ENCODE data around the gene WWOX.

WWOX gene

DNA sequence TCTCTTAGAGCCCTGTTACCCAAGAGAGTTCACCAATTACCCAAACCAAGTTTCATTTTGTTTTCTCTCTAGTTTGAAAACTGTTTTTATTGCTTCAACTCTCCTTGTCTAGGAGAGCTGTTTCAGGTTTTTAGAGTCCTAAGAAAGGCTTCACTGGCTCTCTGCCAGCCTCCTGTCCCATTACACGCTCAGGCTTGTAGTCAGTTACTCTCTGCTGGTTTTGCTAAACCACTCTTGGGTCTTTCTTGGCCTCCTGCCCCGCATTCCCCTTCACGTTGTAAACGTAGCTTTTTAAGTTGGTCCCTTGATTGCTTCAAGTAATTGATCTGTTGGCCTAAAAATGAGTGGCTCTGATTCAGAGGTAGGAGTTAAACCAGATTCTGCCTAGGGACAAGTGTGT is 972.0 kb downstream of the WWOX start:
- no peak for DNase-seq

- DNase-seq, result no peak
These were observed 973.1 kb downstream of the WWOX start for GRCh38 chr16:79072517-79072916.

DNA sequence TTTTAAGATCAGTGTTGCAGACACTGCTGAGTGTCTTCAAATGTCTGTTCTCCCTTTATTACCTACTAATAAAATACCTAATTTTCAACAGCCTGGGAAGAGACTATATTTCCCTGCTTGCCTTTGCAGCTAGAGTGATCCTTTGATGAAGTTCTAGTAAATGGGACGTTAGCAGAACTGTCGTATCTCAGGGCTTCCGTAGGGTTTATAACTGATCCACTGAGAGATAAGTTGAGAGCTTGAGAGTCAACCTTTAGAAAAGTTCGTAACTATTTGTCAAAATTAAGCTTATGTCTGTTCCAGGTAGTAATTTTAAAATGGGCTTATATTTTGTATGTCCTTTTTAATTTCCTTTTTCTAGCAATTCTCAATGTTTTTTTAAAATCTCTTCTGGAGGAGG is 974.1 kb downstream of the WWOX start:
- DNase-seq, result no peak

DNA sequence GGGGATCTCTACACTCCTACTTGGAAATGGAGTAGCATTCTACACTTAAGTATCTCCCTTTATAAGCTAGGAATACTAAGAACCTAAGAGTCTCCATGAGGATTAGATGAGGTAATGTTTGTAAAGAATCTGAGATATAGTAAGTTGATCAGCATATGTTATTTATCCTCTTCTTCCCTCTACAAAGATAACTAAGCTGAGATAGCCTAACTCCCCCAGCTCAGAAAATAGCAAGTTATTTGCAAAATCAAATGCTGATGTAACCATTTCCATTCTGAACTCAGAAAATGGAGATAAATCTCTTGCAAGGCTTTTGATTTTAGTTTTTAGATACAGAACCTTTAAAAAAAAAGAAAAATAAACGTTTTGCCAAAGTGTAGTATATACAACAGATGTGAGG is 975.1 kb downstream of the WWOX start:
- DNase-seq, result no peak

- no peak for DNase-seq
These were observed 975.5 kb downstream of the WWOX start for GRCh38 chr16:79074951-79075350.

DNA sequence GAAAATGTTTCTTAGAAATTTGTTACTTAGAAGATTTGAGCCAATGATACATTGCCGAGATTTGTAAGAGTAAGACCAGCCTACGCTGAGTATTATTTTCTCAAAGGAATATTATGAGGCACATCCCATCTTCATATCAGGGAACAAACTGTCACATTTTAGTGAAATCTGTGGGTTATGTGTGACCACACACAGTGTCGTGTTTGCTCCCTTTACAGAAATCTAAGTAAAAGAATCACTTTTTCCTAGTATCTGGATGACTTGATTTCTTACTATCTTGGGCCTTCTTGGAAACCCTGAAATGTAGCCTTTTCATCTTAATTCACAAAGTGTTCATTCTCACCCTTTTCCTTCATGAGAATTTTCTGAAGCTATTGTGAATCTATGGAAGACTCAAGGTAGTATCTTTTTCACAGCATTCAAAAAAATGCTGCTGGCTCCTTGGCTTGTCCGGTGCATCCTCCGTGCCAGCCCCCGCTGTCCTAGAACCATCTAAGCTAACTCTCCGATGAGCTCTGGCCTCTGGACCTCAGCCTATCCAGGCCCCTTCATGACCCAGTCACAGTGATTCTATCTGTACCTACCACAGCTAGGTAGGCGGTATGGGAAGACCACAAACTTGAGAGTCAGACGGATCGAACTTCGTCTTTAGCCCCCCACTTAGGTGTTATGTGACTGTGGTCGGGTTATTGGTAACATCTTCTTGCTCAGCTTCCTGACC is 976.8 kb downstream of the WWOX start:
- no peak for DNase-seq

DNA sequence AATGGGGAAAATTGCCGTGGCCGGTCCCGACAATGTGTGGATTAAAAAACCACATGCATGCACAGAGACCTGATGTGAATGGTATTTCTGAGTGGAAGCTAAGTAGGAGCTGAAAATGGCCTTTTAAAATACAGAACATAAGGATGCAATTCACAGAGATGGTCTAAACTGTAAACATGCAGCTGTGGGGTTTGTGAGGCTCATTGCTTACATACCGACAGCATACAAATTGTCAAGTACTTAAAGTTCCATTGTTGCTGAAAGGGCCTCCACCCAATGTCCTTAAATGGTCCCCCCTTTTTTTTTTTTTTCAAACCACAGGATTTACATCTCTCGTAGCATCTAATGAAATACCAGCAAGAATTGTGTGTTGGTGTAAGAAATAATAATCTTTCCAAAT is 977.9 kb downstream of the WWOX start:
- DNase-seq, result no peak

GRCh38 chr16:79079656-79080420 is 980.4 kb downstream of the WWOX start:
- DNase-seq, result no peak

DNA sequence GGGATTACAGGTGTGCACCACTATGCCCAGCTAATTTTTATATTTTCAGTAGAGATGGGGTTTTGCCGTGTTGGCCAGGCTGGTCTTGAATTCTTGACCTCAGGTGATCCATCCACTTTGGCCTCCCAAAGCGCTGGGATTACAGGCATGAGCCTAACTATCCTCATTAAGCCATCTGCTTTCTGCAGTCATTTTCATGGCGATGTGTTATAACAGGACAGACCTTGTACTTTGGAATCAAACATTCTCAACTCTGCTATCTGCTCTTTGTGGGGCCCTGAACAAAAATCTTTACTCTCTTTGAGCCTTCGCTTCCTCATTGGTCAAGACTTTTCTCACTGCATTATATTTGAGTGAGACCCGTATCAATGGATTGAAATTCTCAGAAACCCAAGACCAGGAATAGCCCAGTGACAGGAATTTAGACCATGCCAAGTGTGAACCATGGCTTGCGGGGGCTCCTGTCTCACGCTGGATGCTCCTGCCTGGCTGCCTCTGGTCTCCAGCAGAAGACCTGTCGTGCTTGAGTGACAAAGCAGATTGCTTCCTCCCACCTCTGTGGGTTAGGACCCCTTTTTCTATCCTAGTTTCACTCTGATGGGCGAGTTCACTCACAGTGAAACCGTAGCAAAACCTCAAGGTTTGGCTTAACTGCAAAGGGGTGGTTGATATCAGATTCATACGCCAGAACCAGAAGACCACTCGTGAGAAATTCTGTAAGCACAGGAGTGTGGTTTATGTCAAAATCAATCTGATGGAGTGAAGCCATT is 982.0 kb downstream of the WWOX start:
- no peak for DNase-seq

GRCh38 chr16:79082970-79083369 is 983.5 kb downstream of the WWOX start:
- DNase-seq, result peak; percentile 29

DNA sequence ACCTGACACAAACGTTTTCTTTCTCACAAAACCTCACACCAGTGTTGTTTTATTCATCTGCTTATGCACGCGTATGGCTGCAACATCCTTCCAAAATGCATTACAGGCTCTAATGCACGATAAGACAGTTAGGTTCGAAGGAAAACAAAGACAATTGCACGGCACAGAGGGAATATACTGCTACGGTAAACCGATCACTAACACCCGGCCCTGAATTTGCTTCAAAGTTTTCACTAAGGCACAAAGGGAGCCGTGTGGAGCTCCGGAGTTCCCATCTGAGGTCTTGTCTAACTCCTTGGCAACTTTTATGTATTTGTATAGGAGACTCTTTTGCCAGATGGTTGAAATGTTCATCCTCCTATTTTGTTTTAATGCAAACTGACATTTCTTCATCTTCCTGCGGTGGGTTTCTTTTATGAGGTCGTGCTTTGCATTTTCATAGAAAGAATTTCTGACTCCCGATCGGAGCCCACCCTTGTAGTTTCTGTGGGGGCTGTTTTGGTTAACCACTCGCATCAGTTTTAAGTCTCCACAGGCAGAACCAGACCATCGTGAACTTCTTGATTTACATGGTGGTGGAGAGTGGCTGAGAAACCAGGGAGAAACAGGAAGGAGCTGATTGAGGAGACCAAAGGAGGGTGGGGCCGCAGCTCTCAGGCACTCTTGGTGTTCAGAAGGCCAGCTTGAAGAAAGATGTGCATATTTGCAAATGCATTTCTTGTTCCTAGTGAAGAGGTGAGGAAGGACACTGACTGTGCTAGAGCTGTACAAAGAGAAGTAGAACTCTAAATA is 984.2 kb downstream of the WWOX start:
- DNase-seq, result peak; percentile 39

GRCh38 chr16:79088971-79089370 is 989.5 kb downstream of the WWOX start:
- DNase-seq, result no peak

- DNase-seq, result peak; percentile 82
These were observed 990.4 kb downstream of the WWOX start for GRCh38 chr16:79089735-79090284.

DNA sequence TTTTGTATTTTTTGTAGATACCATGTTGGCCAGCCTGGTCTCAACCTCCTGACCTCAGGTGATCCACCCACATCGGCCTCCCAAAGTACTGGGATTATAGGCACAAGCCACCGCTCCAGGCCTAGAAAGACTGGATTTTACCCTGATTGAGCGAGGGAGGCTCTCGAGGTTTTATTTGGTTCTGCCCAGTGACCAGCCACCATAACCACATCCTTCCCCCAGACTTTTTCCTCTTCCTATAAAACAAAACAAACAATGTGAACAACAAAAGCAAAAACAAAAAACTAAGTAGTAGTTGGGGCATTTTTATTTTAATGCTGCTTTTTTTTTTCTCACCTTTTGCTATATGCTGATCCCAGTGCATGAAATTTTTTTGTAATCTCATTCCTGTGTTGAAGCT is 991.5 kb downstream of the WWOX start:
- DNase-seq, result no peak

GRCh38 chr16:79092846-79093245 is 993.4 kb downstream of the WWOX start:
- DNase-seq, result no peak

GRCh38 chr16:79093554-79093967 is 994.1 kb downstream of the WWOX start:
- DNase-seq, result peak; percentile 88

DNA sequence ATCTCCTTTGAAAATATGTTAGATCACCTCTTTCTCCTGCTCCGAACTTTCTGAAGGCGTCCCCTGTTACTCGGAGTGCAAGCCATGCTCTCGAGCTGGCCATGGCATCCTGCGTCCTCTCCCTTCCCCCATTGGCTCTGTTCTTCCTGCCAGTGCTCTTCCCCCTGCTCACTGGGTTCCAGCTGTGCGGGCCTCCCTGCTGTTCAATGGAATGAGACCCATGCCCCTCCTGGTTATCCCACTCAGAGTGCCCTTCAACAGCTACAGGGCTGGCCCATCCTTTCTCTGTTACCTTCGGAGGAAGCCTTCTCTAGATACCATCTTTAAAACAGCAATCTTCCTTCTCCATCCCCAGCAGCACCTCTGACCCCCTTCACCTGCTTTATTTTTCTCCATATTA is 996.8 kb downstream of the WWOX start:
- no peak for DNase-seq

- DNase-seq, result peak; percentile 85
These were observed 997.7 kb downstream of the WWOX start for GRCh38 chr16:79097166-79097565.

DNA sequence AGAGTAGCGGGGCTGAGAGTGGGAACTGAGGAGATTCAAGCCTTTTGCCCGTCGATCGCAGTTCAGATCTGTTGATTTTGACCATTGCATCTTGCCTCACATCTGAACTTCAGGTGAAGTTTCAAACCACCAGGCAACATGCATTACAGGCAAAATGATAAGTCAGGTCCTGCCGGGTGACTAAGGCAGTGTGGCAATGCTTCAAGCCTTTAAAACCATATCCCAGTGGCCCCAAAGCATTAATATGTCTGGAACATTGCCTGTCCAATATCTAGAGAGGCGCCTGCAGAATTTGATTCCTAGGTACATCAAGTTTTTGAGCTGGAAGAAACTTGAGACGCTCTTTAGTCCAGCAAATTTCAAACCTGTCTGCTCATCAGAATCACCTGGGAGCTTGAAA is 998.3 kb downstream of the WWOX start:
- DNase-seq, result peak; percentile 61

DNA sequence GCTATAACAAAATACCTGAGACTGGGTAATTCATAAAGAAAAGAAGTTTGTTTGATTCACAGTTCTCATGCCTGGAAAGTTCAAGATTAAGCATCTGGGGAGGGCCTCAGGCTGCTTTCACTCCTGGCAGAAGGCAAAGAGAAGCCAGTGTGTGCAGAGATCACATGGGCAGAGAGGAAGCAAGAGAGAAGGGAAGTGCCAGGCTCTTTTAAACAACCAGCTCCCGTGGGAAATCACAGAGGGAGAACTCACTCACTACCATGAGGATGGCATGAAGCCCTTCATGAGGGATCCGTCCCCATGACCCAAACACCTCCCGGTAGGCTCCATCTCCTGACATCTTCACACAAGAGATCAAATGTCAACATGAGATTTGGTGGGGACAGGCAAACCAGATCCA is 999.5 kb downstream of the WWOX start:
- peak; percentile 69 for DNase-seq

DNA sequence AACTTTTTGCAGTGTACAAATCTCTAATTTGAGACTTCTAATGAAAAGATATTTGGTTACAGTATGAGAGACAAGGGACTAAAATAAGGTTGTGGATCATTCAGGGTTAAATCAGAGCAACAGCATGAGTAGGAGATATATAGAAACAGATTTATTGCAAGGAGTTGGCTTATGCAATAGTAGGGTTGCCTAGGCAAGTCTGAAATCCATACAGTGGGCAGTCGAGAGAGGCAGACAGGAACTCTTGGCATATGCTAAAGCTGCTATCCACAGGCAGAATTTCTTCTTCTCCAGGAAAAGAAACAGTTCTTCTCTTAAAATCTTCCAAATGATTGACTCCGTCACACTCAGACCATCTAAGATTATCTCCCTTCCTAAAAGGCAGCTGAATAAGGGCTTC is 1000.3 kb downstream of the WWOX start:
- DNase-seq, result peak; percentile 83

DNA sequence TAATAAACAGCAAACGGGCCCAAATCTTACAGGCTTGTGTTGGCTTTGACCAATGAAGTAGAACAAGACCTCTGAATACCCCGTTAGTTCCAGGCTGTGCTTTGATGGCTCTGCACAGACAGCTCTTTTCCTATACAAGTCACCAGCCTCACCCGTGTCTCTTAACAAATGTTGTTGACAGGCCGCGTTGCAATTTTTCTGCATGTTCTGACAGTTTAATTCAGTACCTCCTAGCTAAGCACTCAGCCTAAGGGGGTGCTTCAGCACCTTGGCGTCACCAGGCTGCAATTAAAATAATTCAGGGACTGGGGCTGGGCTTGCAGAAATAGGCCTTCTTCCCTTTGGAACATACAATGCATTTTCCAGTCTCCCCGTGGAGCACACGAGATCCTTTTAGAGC is 1001.0 kb downstream of the WWOX start:
- no peak for DNase-seq

- peak; percentile 33 for DNase-seq
These were observed 1002.0 kb downstream of the WWOX start for GRCh38 chr16:79101491-79101890.

Measured in inflammatory macrophage treated with lipopolysaccharide for 4 hours (primary cell).